ENCODE results near the gene TRIM8. TPM values are rescaled to one million over a fixed set of nuclear protein-coding genes. Genes with fewer than 3 reads are reported as not detected.
A peak's percentile ranks its signal among the peaks of the same experiment; 100 is the strongest.

TRIM8 gene
- polyA plus RNA-seq, 3 donors: 136 to 140 (median 136) TPM

- peak; percentile 75 for DNase-seq
Measured at GRCh38 chr10:102629661-102630614, 14.3 kb upstream of the TRIM8 start.

GRCh38 chr10:102630663-102631062 is 13.6 kb upstream of the TRIM8 start:
- DNase-seq: no peak

DNA sequence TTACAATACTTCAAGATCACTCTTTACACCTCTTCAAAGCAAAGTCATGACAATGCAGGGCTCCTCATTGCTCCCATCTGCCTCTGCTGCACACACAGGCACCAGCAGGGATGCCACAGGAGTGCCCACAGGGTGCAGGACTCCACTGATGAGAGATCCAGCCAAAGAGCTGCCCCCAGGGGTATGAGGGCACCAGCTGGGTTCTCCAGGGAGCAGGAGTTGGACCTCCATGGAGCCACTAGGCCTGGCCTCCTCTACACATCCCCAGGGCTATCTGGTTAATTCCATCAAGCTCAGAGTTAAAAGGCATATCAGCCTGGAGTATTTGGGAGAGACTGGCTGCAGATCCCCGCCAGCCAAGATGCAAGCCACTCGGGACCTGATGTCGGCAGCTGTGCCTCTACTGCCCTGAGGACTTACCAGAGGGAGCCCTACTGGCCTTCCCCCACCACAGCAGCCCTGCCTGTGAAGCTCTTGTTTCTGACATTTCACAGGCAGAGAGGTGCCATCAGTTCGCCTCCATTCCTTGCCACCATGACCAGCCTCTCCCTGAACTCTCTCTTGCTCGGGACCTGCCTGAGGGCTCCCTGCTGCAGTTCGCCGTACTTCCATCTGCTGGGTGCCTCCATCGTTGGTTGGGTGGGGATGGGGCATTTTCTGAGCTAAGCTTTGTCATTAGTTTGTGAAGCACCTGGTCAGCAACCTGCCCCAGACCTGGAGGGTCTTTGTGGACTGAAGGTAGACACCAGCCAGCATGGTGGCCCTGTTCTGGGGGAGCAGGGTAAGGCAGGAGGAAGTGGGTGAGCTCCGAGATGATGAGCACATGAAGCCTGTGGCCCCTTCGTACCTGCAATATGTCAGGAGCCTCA is 12.5 kb upstream of the TRIM8 start:
- DNase-seq: no peak

- DNase-seq: no peak
Measured at GRCh38 chr10:102632394-102633111, 11.7 kb upstream of the TRIM8 start.

DNA sequence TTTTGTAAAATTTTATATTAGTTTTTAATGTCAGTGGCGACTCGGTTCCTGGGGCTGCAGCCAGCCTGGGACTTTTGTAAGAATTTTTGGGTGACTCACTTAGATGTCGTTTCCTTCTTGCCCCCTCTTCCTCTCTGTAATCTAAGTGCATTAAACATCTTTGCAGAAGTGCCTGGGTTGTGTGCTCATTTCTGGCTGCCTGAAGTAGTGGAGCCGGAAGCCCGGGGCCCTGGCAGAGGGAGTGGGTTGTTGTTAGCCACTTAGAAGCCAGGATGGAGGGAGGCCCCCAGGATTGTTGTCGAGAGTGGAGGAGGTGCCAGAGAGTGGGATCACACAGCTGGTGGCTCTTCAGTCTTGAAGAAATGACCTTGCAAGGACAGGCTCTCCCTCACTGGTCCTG is 11.0 kb upstream of the TRIM8 start:
- no peak for DNase-seq

- DNase-seq: no peak
Measured at GRCh38 chr10:102633848-102634247, 10.4 kb upstream of the TRIM8 start.

GRCh38 chr10:102634686-102635085 is 9.6 kb upstream of the TRIM8 start:
- no peak for DNase-seq

- no peak for DNase-seq
Measured at GRCh38 chr10:102635377-102635776, 8.9 kb upstream of the TRIM8 start.

GRCh38 chr10:102639537-102639936 is 4.7 kb upstream of the TRIM8 start:
- DNase-seq: no peak

GRCh38 chr10:102641402-102641801 is 2.9 kb upstream of the TRIM8 start:
- no peak for DNase-seq

DNA sequence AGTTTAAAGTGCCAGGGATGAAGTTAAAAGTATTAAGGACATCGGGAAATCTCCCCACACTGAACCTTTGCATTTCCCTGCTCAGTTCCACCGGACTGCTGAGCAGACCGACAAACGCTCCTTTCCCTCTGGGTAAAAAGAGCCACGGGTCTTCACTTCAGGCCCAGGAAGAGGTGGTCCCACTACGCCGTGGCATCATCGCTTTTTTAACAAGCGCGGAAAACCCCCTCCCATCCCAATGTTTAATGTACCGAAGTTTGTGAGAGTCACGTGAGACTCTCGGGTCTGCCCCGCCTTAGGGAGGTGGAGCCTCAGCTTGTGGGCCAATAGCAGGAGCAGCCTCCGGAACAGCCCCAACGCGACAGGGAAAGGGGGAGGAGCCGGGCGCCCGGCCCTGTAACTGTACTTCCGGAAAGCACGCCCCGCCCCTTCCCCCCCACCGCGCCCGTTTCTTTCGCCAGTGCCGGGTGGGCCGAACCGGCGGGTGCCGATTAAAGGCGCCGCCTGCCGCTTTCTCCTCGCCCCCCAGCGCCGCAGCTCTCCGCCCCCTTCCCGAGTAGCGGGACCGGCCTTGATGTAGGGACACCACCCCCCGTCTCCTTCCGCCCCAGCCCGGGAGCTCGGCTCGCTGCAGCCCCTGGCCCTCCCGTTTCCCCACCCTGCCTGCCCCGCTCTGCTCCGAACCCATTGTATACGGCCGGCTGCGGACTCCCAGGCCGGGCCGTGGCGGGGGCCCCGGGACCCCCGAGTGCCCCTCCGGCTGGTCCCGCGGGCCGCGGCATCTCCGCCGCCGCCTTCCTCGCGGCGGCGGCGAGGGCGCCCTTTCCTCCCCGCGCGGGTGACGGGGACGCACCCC is 2.2 kb upstream of the TRIM8 start:
- peak; percentile 98 for DNase-seq

DNA sequence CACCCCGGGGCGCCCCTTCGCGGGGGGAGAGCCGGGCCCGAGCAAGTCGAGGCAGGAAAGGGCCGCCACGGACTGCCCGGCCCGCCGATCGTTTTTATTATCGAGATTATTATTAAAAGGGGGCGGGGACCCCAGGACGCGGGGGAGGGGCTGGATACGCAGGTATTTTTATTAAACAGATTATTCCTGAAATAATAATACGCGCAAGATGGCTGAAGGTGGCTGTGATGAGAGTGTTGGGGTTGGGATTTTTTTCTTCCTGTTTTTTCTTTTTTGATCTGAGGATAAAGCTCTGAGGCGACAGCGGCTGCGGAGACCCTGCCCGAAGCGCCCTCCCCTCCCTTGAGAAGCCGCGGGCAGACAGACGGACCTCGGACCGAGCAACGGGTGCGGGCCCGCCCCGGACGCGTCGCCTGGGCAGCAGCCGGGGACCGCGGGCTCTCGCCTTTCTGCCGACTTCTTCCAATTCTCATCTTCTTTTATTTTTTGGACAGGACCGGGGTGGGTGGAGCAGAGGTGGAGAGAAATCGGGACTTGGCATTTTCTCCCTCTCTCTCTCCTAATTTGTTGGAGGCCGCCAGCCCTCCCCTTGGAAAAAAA is 1.4 kb upstream of the TRIM8 start:
- DNase-seq: no peak

- no peak for DNase-seq
Measured at GRCh38 chr10:102643336-102644065, 778 bp upstream of the TRIM8 start.

DNA sequence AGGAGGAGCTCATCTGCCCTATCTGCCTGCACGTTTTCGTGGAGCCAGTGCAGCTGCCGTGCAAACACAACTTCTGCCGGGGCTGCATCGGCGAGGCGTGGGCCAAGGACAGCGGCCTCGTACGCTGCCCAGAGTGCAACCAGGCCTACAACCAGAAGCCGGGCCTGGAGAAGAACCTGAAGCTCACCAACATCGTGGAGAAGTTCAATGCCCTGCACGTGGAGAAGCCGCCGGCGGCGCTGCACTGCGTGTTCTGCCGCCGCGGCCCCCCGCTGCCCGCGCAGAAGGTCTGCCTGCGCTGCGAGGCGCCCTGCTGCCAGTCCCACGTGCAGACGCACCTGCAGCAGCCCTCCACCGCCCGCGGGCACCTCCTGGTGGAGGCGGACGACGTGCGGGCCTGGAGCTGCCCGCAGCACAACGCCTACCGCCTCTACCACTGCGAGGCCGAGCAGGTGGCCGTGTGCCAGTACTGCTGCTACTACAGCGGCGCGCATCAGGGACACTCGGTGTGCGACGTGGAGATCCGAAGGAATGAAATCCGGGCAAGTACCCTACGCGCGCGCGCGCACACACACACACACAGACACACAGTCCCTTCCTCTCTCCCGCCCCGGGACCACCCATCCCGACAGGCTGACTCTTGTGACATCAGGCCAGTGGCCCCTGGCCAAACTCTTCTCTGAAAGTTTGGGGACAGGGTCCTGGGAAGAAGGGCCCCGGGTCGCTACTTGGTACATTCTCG is 538 bp downstream of the TRIM8 start:
- DNase-seq: no peak

GRCh38 chr10:102645388-102645740 is 1.1 kb downstream of the TRIM8 start:
- DNase-seq: peak; percentile 79

GRCh38 chr10:102645741-102646609 is 1.7 kb downstream of the TRIM8 start:
- no peak for DNase-seq

- DNase-seq: no peak
Measured at GRCh38 chr10:102646610-102647442, 2.5 kb downstream of the TRIM8 start.

Data from renal pelvis (tissue), 4 donors.